Measurements from ENCODE around the gene CD27. TPM values are rescaled to one million over a fixed set of nuclear protein-coding genes. Genes with fewer than 3 reads are reported as not detected.

CD27 gene
- total and polyA plus RNA-seq, 2 of the 13 experiments (the other 11 are each of a cell fraction or from before 2014, with no cell fraction given) = 0.12 TPM; not detected in 1

DNA sequence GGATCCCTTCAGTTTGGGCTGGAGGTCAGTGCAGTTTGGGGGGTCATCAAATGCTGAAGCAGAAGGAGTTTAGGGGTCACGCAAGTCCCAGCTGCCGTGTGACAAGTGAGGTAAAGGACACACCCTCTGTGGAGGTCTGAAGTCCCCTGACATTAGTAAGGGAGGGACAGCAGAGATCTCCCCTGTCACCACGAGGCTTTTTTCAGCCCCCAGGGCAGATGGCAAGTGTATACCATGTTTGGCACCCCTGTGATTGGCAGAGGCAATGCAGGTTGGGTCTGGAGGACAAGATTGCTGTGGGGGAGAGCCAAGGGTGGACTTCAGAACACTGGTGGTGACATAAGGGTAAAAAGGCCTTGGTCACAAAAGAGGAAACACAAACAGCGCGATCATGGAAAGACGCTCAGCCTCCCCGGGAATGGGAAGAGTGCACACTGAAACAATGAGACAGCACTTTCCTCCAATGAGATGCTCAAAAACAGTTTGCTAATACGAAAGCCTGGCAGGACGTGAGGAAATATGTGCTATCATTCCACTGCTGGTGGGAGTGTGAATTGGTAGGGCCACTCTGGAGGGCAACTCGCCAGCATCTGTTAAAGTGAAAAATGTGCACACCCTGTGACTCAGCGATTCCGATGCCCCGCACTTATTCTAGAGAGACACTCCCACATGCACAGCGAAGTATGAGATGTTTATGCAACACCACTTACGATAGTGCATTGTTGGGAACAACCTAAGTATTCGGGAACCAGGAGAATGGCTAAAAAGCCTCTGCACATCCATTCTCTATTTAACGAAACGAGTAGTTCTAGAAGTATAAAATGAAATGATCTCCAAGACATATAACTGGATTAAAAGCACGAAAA lies 14.4 kb upstream of the CD27 start (continued):
- TF ChIP-seq ZNF564 (CRISPR knock-in tag; IDR thresholded peaks at IDR 0.05) (no peak), KAT7 (CRISPR knock-in tag; IDR thresholded peaks at IDR 0.05; ENCODE audit: borderline replicate concordance) (no peak), RBAK (CRISPR knock-in tag; IDR thresholded peaks at IDR 0.05) (no peak), ZNF12 (CRISPR knock-in tag; IDR thresholded peaks at IDR 0.05) (0 out of 2 replicates have a peak, but pooled peaks have one; percentile 27), ZNF367 (CRISPR knock-in tag; IDR thresholded peaks at IDR 0.05; ENCODE audit: borderline replicate concordance) (no peak), TARDBP (CRISPR knock-in tag; IDR thresholded peaks at IDR 0.05) (0 out of 2 replicates have a peak, but pooled peaks have one; percentile 34), ZBTB38 (CRISPR knock-in tag; IDR thresholded peaks at IDR 0.05) (no peak), ZSCAN30 (CRISPR knock-in tag; IDR thresholded peaks at IDR 0.05) (no peak), ZNF652 (CRISPR knock-in tag; IDR thresholded peaks at IDR 0.05; ENCODE audit: borderline replicate concordance, low read depth) (no peak), ZNF792 (CRISPR knock-in tag; IDR thresholded peaks at IDR 0.05) (0 out of 2 replicates have a peak, but pooled peaks have one; percentile 20), ZNF34 (CRISPR knock-in tag; IDR thresholded peaks at IDR 0.05; ENCODE audit: borderline replicate concordance) (no peak), ZNF331 (CRISPR knock-in tag; IDR thresholded peaks at IDR 0.05) (no peak), SETDB1 (CRISPR knock-in tag; IDR thresholded peaks at IDR 0.05; ENCODE audit: borderline replicate concordance) (no peak)
- TF ChIP-seq, protein P1, sequence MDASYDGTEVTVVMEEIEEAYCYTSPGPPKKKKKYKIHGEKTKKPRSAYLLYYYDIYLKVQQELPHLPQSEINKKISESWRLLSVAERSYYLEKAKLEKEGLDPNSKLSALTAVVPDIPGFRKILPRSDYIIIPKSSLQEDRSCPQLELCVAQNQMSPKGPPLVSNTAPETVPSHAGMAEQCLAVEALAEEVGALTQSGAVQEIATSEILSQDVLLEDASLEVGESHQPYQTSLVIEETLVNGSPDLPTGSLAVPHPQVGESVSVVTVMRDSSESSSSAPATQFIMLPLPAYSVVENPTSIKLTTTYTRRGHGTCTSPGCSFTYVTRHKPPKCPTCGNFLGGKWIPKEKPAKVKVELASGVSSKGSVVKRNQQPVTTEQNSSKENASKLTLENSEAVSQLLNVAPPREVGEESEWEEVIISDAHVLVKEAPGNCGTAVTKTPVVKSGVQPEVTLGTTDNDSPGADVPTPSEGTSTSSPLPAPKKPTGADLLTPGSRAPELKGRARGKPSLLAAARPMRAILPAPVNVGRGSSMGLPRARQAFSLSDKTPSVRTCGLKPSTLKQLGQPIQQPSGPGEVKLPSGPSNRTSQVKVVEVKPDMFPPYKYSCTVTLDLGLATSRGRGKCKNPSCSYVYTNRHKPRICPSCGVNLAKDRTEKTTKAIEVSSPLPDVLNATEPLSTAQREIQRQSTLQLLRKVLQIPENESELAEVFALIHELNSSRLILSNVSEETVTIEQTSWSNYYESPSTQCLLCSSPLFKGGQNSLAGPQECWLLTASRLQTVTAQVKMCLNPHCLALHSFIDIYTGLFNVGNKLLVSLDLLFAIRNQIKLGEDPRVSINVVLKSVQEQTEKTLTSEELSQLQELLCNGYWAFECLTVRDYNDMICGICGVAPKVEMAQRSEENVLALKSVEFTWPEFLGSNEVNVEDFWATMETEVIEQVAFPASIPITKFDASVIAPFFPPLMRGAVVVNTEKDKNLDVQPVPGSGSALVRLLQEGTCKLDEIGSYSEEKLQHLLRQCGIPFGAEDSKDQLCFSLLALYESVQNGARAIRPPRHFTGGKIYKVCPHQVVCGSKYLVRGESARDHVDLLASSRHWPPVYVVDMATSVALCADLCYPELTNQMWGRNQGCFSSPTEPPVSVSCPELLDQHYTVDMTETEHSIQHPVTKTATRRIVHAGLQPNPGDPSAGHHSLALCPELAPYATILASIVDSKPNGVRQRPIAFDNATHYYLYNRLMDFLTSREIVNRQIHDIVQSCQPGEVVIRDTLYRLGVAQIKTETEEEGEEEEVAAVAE (CRISPR knock-in tag; IDR thresholded peaks at IDR 0.05; ENCODE audit: borderline replicate concordance) = no peak; the same call in 1 of the 2 replicates
- TF ChIP-seq, protein P2, sequence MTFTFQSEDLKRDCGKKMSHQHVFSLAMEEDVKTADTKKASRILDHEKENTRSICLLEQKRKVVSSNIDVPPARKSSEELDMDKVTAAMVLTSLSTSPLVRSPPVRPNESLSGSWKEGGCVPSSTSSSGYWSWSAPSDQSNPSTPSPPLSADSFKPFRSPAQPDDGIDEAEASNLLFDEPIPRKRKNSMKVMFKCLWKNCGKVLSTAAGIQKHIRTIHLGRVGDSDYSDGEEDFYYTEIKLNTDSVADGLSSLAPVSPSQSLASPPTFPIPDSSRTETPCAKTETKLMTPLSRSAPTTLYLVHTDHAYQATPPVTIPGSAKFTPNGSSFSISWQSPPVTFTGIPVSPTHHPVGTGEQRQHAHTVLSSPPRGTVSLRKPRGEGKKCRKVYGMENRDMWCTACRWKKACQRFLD (CRISPR knock-in tag; IDR thresholded peaks at IDR 0.05; ENCODE audit: borderline replicate concordance) = no peak
- TF ChIP-seq, protein P3, sequence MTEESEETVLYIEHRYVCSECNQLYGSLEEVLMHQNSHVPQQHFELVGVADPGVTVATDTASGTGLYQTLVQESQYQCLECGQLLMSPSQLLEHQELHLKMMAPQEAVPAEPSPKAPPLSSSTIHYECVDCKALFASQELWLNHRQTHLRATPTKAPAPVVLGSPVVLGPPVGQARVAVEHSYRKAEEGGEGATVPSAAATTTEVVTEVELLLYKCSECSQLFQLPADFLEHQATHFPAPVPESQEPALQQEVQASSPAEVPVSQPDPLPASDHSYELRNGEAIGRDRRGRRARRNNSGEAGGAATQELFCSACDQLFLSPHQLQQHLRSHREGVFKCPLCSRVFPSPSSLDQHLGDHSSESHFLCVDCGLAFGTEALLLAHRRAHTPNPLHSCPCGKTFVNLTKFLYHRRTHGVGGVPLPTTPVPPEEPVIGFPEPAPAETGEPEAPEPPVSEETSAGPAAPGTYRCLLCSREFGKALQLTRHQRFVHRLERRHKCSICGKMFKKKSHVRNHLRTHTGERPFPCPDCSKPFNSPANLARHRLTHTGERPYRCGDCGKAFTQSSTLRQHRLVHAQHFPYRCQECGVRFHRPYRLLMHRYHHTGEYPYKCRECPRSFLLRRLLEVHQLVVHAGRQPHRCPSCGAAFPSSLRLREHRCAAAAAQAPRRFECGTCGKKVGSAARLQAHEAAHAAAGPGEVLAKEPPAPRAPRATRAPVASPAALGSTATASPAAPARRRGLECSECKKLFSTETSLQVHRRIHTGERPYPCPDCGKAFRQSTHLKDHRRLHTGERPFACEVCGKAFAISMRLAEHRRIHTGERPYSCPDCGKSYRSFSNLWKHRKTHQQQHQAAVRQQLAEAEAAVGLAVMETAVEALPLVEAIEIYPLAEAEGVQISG (CRISPR knock-in tag; IDR thresholded peaks at IDR 0.05) = peak; percentile 43; the same call in 1 of the 2 replicates
- TF ChIP-seq, protein P4, sequence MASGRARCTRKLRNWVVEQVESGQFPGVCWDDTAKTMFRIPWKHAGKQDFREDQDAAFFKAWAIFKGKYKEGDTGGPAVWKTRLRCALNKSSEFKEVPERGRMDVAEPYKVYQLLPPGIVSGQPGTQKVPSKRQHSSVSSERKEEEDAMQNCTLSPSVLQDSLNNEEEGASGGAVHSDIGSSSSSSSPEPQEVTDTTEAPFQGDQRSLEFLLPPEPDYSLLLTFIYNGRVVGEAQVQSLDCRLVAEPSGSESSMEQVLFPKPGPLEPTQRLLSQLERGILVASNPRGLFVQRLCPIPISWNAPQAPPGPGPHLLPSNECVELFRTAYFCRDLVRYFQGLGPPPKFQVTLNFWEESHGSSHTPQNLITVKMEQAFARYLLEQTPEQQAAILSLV (CRISPR knock-in tag; IDR thresholded peaks at IDR 0.05; ENCODE audit: borderline replicate concordance) = no peak
- TF ChIP-seq, protein P5, sequence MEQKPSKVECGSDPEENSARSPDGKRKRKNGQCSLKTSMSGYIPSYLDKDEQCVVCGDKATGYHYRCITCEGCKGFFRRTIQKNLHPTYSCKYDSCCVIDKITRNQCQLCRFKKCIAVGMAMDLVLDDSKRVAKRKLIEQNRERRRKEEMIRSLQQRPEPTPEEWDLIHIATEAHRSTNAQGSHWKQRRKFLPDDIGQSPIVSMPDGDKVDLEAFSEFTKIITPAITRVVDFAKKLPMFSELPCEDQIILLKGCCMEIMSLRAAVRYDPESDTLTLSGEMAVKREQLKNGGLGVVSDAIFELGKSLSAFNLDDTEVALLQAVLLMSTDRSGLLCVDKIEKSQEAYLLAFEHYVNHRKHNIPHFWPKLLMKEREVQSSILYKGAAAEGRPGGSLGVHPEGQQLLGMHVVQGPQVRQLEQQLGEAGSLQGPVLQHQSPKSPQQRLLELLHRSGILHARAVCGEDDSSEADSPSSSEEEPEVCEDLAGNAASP (CRISPR knock-in tag; IDR thresholded peaks at IDR 0.05; ENCODE audit: borderline replicate concordance) = no peak
